DND-41 (cell line): ENCODE data around the gene KRTAP10-5.

Experiments used
- EZH2 ChIP-seq: IDR thresholded peaks from 3 replicates; pipeline ENCODE4 v1.6.1; 2012; ENCODE audit warnings: borderline replicate concordance, low read depth, mild to moderate bottlenecking, moderate library complexity, low read length, inconsistent platforms; ENCODE audit not compliant: severe bottlenecking
- TF ChIP-seq, protein P1 (sequence below): IDR thresholded peaks from 2 replicates; pipeline ENCODE4 v1.5.1; 2012; ENCODE audit warnings: borderline replicate concordance, low read length, moderate library complexity, mild to moderate bottlenecking; ENCODE audit not compliant: poor library complexity, severe bottlenecking; ENCODE audit errors: extremely low read depth

DNA sequence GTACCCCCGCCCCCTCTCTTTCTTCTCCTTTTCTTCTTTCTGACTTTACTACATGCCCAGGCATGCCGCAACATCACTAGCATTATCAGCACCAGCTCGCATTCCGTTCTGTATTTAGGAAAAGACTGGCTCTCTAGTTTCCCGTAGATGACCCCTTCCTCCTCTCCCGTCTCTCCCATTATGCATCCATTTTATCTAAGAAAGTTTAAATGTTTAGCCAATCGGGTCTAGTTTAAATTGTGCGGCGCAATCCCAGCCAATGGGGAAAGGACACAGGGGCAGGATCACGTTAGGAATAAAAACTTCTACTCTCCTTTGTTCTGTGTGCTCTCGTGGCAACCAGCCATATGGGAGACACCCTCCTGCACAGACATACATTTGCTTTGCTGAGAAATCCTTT is 17.7 kb upstream of the KRTAP10-5 start:
- TF ChIP-seq, protein P1, sequence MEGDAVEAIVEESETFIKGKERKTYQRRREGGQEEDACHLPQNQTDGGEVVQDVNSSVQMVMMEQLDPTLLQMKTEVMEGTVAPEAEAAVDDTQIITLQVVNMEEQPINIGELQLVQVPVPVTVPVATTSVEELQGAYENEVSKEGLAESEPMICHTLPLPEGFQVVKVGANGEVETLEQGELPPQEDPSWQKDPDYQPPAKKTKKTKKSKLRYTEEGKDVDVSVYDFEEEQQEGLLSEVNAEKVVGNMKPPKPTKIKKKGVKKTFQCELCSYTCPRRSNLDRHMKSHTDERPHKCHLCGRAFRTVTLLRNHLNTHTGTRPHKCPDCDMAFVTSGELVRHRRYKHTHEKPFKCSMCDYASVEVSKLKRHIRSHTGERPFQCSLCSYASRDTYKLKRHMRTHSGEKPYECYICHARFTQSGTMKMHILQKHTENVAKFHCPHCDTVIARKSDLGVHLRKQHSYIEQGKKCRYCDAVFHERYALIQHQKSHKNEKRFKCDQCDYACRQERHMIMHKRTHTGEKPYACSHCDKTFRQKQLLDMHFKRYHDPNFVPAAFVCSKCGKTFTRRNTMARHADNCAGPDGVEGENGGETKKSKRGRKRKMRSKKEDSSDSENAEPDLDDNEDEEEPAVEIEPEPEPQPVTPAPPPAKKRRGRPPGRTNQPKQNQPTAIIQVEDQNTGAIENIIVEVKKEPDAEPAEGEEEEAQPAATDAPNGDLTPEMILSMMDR = no peak
- TF ChIP-seq EZH2 = no peak
